Measurements from ENCODE around the gene TRAF7.

Gene TRAF7

DNA sequence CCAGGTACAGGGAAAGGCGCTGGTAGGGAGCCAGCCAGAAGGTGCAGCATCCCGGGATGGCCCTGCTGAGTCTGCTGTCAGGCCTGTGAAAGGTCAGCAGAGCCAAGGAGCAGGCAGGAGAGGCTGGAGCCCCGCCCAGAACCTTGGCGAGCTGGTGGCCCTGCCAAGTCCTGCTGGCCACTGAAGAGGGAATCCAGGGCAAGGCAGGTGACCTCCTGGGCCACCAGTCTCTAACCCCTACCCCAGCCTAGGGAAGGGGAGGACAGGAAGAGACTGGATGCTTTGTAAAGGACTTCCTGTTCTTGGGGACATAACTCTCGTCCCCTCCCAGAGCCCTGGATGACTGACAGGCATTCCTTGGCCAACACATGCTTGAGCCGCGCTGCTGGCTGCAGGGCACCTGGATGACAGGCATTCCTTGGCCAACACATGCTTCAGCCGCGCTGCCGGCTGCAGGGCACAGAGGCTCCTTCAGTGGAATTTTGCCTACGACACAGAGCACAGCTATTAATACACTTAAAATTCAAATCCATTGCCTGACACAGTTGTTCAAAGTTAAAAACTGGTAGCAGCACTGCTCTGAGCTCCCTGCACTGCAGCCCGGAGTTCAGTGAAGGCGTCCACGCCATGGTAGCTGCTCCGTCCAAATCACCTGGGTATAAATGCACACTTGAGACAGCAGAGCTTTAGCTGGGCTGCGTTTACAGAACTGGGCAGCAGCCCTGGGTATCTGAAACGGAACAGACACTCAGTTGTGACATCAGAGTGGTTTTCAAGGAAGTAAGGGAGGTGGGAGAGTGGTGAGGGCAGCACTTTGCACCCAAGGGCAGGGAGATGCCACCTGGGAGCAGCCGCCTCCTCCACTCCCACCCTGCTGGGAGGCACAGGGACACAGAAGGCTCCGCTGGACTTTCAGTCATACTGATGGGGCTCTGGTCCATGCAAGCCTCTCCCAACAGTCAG is 57.1 kb downstream of the TRAF7 start:
- TF ChIP-seq, protein P1, sequence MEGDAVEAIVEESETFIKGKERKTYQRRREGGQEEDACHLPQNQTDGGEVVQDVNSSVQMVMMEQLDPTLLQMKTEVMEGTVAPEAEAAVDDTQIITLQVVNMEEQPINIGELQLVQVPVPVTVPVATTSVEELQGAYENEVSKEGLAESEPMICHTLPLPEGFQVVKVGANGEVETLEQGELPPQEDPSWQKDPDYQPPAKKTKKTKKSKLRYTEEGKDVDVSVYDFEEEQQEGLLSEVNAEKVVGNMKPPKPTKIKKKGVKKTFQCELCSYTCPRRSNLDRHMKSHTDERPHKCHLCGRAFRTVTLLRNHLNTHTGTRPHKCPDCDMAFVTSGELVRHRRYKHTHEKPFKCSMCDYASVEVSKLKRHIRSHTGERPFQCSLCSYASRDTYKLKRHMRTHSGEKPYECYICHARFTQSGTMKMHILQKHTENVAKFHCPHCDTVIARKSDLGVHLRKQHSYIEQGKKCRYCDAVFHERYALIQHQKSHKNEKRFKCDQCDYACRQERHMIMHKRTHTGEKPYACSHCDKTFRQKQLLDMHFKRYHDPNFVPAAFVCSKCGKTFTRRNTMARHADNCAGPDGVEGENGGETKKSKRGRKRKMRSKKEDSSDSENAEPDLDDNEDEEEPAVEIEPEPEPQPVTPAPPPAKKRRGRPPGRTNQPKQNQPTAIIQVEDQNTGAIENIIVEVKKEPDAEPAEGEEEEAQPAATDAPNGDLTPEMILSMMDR (IDR thresholded peaks at IDR 0.05; ENCODE audit: control extremely low read depth, extremely low read depth, low read depth, missing control alignments): no peak
- DNase-seq (ENCODE audit: extremely low spot score): no peak
- CTCF ChIA-PET: interaction anchor here (1.0 to 1.4 kb wide), 3 partner anchors 17 to 58 kb away, joined by 3 to 4 read pairs (median 4); partner anchors contain the start of genes ECI1 and TRAF7
- POLR2A ChIA-PET: no interaction called here

DNA sequence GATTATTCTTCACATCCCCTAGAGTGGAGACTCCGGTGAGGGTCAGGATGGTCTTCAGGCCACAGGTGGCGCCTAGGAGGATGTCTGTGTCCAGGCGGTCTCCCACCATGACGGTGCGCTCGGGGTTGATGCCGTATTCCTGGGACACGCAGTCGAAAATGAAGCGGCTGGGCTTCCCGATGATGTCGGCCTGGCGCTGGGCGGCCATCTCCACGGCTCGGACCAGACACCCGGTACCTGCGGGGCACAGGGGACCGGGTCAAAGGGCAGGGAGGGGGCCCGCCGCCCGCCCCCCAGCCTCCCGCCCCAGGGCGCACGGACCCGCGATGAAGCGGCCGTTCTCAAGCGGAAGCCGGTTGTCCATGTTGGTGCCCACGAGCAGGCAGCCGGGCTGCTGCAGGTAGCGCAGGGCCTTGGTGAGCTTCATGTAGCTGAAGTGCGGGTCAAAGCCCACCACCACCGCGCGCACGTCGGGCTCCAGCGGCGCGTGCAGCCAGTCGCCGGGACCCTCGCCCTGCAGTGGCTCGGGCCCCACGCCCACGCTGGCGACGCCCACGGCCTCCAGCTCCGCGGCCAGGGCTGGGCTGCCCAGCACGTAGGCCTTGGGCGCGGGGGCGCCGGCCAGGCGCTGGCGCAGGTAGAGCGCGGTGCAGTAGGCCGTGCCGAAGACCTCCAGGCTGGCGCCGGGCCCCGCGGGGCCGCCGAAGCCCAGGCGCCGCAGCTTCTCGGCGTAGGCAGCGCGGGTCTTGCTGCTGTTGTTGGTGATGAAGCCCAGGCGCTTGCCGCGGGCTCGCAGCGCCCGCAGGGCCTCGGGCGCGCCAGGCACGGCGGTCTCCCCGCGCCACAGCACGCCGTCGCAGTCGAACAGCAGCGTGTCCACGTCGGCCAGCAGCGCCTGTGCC is 58.5 kb downstream of the TRAF7 start:
- CTCF ChIA-PET: interaction anchor here (1.0 kb wide), 1 partner anchor 8 kb away, joined by 3 read pairs; no protein-coding TSS in a partner anchor
- TF ChIP-seq, protein P1 (IDR thresholded peaks at IDR 0.05; ENCODE audit: control extremely low read depth, extremely low read depth, low read depth, missing control alignments): no peak
- no peak for DNase-seq (ENCODE audit: extremely low spot score)
- POLR2A ChIA-PET: interaction anchor here (1.0 to 1.4 kb wide), 3 partner anchors 11 to 131 kb away, joined by 3 to 7 read pairs (median 6); partner anchors contain the start of gene TRAF7

- ChIA-PET POLR2A (interaction anchor here (0.6 to 1.4 kb wide), 4 partner anchors 9 to 132 kb away, joined by 3 to 7 read pairs (median 4); partner anchors contain the start of genes MLST8 and TRAF7), CTCF (interaction anchor here (0.6 to 1.0 kb wide), 2 partner anchors 9 to 82 kb away, joined by 3 read pairs; no protein-coding TSS in a partner anchor)
- DNase-seq (ENCODE audit: extremely low spot score): no peak
- TF ChIP-seq, protein P1 (IDR thresholded peaks at IDR 0.05; ENCODE audit: control extremely low read depth, extremely low read depth, low read depth, missing control alignments): no peak
Observed at GRCh38 chr16:2214719-2214968, 59.1 kb downstream of the TRAF7 start, which contains the start of gene PGP. TSS of gene PGP (minus strand) at chr16:2214840. CDS start at chr16:2214777, 63 bp downstream.

DNA sequence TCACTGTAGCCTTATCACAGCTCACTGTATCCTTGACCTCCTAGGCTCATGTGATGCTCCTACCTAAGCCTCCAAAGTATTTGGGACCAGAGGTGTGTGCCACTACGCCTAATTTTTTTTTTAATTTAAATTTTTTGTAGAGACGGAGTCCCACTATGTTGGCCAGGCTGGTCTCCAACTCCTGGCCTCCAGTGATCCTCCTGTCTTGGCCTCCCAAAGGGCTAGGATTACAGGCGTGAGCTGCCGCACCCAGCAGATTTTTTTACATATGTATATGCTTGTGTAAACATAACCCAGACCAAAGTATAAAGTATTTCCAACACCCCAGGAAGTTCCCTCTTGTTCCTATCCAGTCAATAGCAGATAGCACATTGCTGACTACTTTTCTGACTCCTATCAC is 60.7 kb downstream of the TRAF7 start:
- TF ChIP-seq, protein P1 (IDR thresholded peaks at IDR 0.05; ENCODE audit: control extremely low read depth, extremely low read depth, low read depth, missing control alignments): no peak
- ChIA-PET POLR2A (no interaction called here), CTCF (no interaction called here)
- DNase-seq (ENCODE audit: extremely low spot score): no peak

- TF ChIP-seq, protein P1 (IDR thresholded peaks at IDR 0.05; ENCODE audit: control extremely low read depth, extremely low read depth, low read depth, missing control alignments): no peak
- POLR2A ChIA-PET: interaction anchor here (0.6 kb wide), 1 partner anchor 42 kb away, joined by 5 read pairs; no protein-coding TSS in a partner anchor
- peak; percentile 100 for DNase-seq (ENCODE audit: extremely low spot score)
- CTCF ChIA-PET: interaction anchor here (0.9 kb wide), 1 partner anchor 17 kb away, joined by 4 read pairs; no protein-coding TSS in a partner anchor
Observed at GRCh38 chr16:2223221-2223941, 67.8 kb downstream of the TRAF7 start, which contains the start of gene E4F1. TSS of gene E4F1 (plus strand) at chr16:2223591. CDS start at chr16:2223614, 23 bp downstream.

All from GM10248 (cell line).